GM18520 (cell line): ENCODE measurements around the gene SDCBP2.
"Not testable (repeated sequence)": the region's sequence is repeated elsewhere in the genome, so short reads cannot be mapped to it uniquely, and the experiment has no call there.

Experiments
- ATAC-seq: cut with Tn5 transposase; IDR thresholded peaks from one replicate; pipeline ENCODE4 v1.9.1; 2021; ENCODE audit not compliant: unreplicated experiment

The SDCBP2 gene

GRCh38 chr20:1360094-1360846 lies 31.3 kb upstream of the SDCBP2 start:
- ATAC-seq: no peak

- ATAC-seq: no peak
Observed at GRCh38 chr20:1357921-1358671, 29.2 kb upstream of the SDCBP2 start.

GRCh38 chr20:1353956-1354355 lies 25.0 kb upstream of the SDCBP2 start:
- ATAC-seq: no peak

GRCh38 chr20:1346315-1346969 lies 17.5 kb upstream of the SDCBP2 start:
- no peak for ATAC-seq

GRCh38 chr20:1345756-1346093 lies 16.8 kb upstream of the SDCBP2 start:
- no peak for ATAC-seq

- ATAC-seq: no peak
Observed at GRCh38 chr20:1345030-1345755, 16.3 kb upstream of the SDCBP2 start.

- ATAC-seq: not testable (repeated sequence)
Observed at GRCh38 chr20:1343446-1344124, 14.6 kb upstream of the SDCBP2 start.

GRCh38 chr20:1341561-1342265 lies 12.8 kb upstream of the SDCBP2 start:
- no peak for ATAC-seq

- no peak for ATAC-seq
Observed at GRCh38 chr20:1338801-1339200, 9.9 kb upstream of the SDCBP2 start.

- no peak for ATAC-seq
Observed at GRCh38 chr20:1338096-1338495, 9.2 kb upstream of the SDCBP2 start.

GRCh38 chr20:1337441-1337840 lies 8.5 kb upstream of the SDCBP2 start:
- ATAC-seq: no peak

GRCh38 chr20:1336699-1337367 lies 7.9 kb upstream of the SDCBP2 start:
- no peak for ATAC-seq

- no peak for ATAC-seq
Observed at GRCh38 chr20:1335961-1336698, 7.2 kb upstream of the SDCBP2 start.

- no peak for ATAC-seq
Observed at GRCh38 chr20:1334761-1335160, 5.8 kb upstream of the SDCBP2 start.

GRCh38 chr20:1334370-1334731 lies 5.4 kb upstream of the SDCBP2 start:
- ATAC-seq: no peak

- no peak for ATAC-seq
Observed at GRCh38 chr20:1333462-1334369, 4.8 kb upstream of the SDCBP2 start.

GRCh38 chr20:1332749-1333300 lies 3.9 kb upstream of the SDCBP2 start:
- ATAC-seq: no peak
